Coronary artery (tissue), 2 donors: ENCODE results near the gene NIPBL.

Experiments used
- DNase-seq: peaks from one replicate; pipeline ENCODE4 v3.0.0-alpha.2; 2017; ENCODE audit warnings: low spot score
- H3K27ac ChIP-seq, 2 donors: fragments of 200-600 bp; sonication (generic); one replicate each; pipeline ENCODE4 v1.5.1; 2016 to 2019
- H3K4me3 ChIP-seq: fragments of 200-600 bp; sonication (generic); 2 replicates; pipeline ENCODE4 v1.5.1; 2016; ENCODE audit warnings: mild to moderate bottlenecking, moderate library complexity
- TF ChIP-seq, protein P1 (sequence below): fragments of 200-600 bp; sonication (generic); IDR thresholded peaks from one replicate; pipeline ENCODE4 v1.5.1; 2019; ENCODE audit warnings: antibody characterized with exemption

The NIPBL gene

DNA sequence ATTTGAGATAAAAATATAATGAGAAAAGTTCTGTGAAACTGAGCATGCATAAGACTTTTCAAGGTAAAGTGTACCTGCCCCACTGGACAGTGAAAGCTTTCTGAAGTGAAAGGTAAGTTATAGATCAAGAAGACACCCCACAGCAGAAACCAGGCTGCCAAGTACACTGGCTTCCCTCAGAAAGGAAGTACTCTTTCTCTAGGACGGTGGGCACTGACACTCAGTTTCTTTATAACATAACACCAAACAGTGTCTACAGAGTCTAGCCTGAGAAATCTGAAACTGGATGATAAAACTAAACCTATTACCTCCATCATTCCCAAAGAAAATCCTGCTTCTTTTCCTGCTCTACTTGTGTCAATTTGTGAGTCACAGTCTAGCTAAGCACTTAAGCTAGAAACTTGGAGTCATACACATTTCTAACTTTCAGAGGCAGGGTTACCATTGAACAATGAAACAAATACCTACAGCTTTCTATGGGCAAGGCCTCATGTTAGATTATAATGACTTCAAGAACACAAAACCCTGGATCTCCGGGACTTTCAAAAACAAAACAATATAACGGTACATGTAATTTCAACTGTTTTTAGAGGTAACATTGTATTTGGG is 235.9 kb downstream of the NIPBL start:
- TF ChIP-seq, protein P1, sequence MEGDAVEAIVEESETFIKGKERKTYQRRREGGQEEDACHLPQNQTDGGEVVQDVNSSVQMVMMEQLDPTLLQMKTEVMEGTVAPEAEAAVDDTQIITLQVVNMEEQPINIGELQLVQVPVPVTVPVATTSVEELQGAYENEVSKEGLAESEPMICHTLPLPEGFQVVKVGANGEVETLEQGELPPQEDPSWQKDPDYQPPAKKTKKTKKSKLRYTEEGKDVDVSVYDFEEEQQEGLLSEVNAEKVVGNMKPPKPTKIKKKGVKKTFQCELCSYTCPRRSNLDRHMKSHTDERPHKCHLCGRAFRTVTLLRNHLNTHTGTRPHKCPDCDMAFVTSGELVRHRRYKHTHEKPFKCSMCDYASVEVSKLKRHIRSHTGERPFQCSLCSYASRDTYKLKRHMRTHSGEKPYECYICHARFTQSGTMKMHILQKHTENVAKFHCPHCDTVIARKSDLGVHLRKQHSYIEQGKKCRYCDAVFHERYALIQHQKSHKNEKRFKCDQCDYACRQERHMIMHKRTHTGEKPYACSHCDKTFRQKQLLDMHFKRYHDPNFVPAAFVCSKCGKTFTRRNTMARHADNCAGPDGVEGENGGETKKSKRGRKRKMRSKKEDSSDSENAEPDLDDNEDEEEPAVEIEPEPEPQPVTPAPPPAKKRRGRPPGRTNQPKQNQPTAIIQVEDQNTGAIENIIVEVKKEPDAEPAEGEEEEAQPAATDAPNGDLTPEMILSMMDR, result no peak
- no peak for DNase-seq
- Histone ChIP-seq H3K4me3 (no peak overlapping the region), H3K27ac (no peak overlapping the region)
